Right cardiac atrium (tissue), 5 donors: ENCODE results near the gene KLRC4. TPM values are rescaled to one million over a fixed set of nuclear protein-coding genes. Genes with fewer than 3 reads are reported as not detected.

Experiments
- ATAC-seq, 2 donors: fragments of 200-7000 bp; cut with Tn5 transposase; one replicate each; pipeline versions ENCODE4 v1.8.0 to v1.9.1; 2020; ENCODE audit warnings: moderate library complexity in 2 of 2, mild to moderate bottlenecking in 1 of 2
- DNase-seq, 3 donors: peaks; one replicate each; pipeline ENCODE4 v3.0.0-alpha.2; 2020
- H3K27ac ChIP-seq: one replicate; pipeline ENCODE4 v1.5.1; 2013; ENCODE audit warnings: mild to moderate bottlenecking, low read length, control low read depth, moderate library complexity
- H3K27me3 ChIP-seq: one replicate; pipeline ENCODE4 v1.6.1; 2013; ENCODE audit not compliant: control insufficient read depth, insufficient read depth
- H3K4me1 ChIP-seq: one replicate; pipeline ENCODE4 v1.6.1; 2013; ENCODE audit warnings: low read length; ENCODE audit not compliant: control insufficient read depth, insufficient read depth
- H3K4me3 ChIP-seq: one replicate; pipeline ENCODE4 v1.5.1; 2013; ENCODE audit warnings: low read length, control low read depth
- H3K9me3 ChIP-seq: one replicate; pipeline ENCODE4 v1.6.1; 2013; ENCODE audit warnings: low read length; ENCODE audit not compliant: control insufficient read depth
- WGBS: extraction: QIAGEN DNeasy Blood & Tissue Kit; methylation state at CpG from one replicate; pipeline ENCODE4 v1.1.7; 2013; 5-methylcytosine and 5-hydroxymethylcytosine counted together
- intact Hi-C, 4 donors: fragments of 100-400 bp; cut with DNase I; formaldehyde crosslinking; loops; one replicate each; pipeline versions ENCODE4 v1.11.0 to v1.14.0; 2022 to 2023
- polyA plus RNA-seq: library from polyadenylated mRNA; stranded (reverse); fragments of 200-250 nt; gene quantifications from one replicate; pipeline ENCODE4 v1.2.3, GENCODE V29; 2013
- total RNA-seq, 4 donors: library from RNA; stranded (reverse); fragmentation: NEBNext Ultra II Directional; extraction: Animal tissue kit (Norgen Biotek cat#: 25700); gene quantifications; one replicate each; pipeline ENCODE4 v1.2.1, GENCODE V29; 2021
- donor health status: healthy with polysubstance abuse.
- donor health status: DM: no; HTN: yes; CAD: no.
- donor health status: DM: no; HTN: no; CAD: no.
- donor health status: DM: no; HTN: yes; CAD: no; lungs with severe emphysema.
- donor health status: DM: yes; HTN: yes; CAD: no.

The KLRC4 gene
- total and polyA plus RNA-seq, 5 donors = not detected

GRCh38 chr12:10366875-10367274 lies 42.7 kb downstream of the KLRC4 start:
- intact Hi-C loops = no loop called here
- ATAC-seq = no peak
- H3K27me3 ChIP-seq = no peaks in the 10 kb centered on the region
- H3K4me1 ChIP-seq = peaks cover 4% of the 10 kb centered on the region
- no peaks in the 10 kb centered on the region for H3K9me3 ChIP-seq
- H3K27ac ChIP-seq = no peak overlapping the region
- no peak overlapping the region for H3K4me3 ChIP-seq
- no peak for DNase-seq

- Histone ChIP-seq H3K4me1 (peaks cover 4% of the 10 kb centered on the region), H3K27me3 (no peaks in the 10 kb centered on the region), H3K9me3 (no peaks in the 10 kb centered on the region), H3K4me3 (peak overlapping the region; percentile 92), H3K27ac (peak overlapping the region; percentile 53)
- intact Hi-C loops = no loop called here
- WGBS = 29% methylated on average over 6 of the region's 6 CpGs
- DNase-seq (no peak), ATAC-seq (no peak)
Measured at GRCh38 chr12:10365696-10366405, 43.7 kb downstream of the KLRC4 start.

- H3K27me3 ChIP-seq = no peaks in the 10 kb centered on the region
- ATAC-seq = peak; percentile 85 to 91
- peak overlapping the region; percentile 94 for H3K27ac ChIP-seq
- H3K4me1 ChIP-seq = peaks cover 4% of the 10 kb centered on the region
- intact Hi-C loops = no loop called here
- H3K9me3 ChIP-seq = no peaks in the 10 kb centered on the region
- H3K4me3 ChIP-seq = peak overlapping the region; percentile 92
- WGBS = under 1% methylated on average over 15 of the region's 15 CpGs
- peak; percentile 28 to 78 (median 60) for DNase-seq
Measured at GRCh38 chr12:10364815-10365622, 44.5 kb downstream of the KLRC4 start.

- H3K27ac ChIP-seq = peak overlapping the region; percentile 87
- no peaks in the 10 kb centered on the region for H3K9me3 ChIP-seq
- peak; percentile 75 to 89 for ATAC-seq
- peaks cover 4% of the 10 kb centered on the region for H3K4me1 ChIP-seq
- intact Hi-C loops = no loop called here
- 13% methylated on average over 19 of the region's 19 CpGs for WGBS
- H3K27me3 ChIP-seq = no peaks in the 10 kb centered on the region
- H3K4me3 ChIP-seq = peak overlapping the region; percentile 92
- DNase-seq = peak; percentile 35 to 62 (median 56)
Measured at GRCh38 chr12:10363914-10364814, 45.4 kb downstream of the KLRC4 start.

GRCh38 chr12:10363658-10363913 lies 46.0 kb downstream of the KLRC4 start:
- intact Hi-C loops = no loop called here
- no peaks in the 10 kb centered on the region for H3K27me3 ChIP-seq
- peaks cover 4% of the 10 kb centered on the region for H3K4me1 ChIP-seq
- WGBS = 60% methylated on average over 5 of the region's 5 CpGs
- DNase-seq = no peak
- H3K9me3 ChIP-seq = no peaks in the 10 kb centered on the region
- peak overlapping the region; percentile 92 for H3K4me3 ChIP-seq
- ATAC-seq = no peak
- H3K27ac ChIP-seq = peak overlapping the region; percentile 87

GRCh38 chr12:10362828-10363657 lies 46.5 kb downstream of the KLRC4 start:
- H3K4me1 ChIP-seq = peaks cover 4% of the 10 kb centered on the region
- intact Hi-C loops = no loop called here
- H3K27me3 ChIP-seq = no peaks in the 10 kb centered on the region
- no peak overlapping the region for H3K27ac ChIP-seq
- ATAC-seq = no peak
- no peak for DNase-seq
- no peak overlapping the region for H3K4me3 ChIP-seq
- 56% methylated on average over 9 of the region's 9 CpGs for WGBS
- no peaks in the 10 kb centered on the region for H3K9me3 ChIP-seq

GRCh38 chr12:10362325-10362724 lies 47.2 kb downstream of the KLRC4 start:
- H3K4me3 ChIP-seq = no peak overlapping the region
- no peaks in the 10 kb centered on the region for H3K27me3 ChIP-seq
- peaks cover 4% of the 10 kb centered on the region for H3K4me1 ChIP-seq
- H3K9me3 ChIP-seq = no peaks in the 10 kb centered on the region
- intact Hi-C loops = no loop called here
- ATAC-seq (no peak), DNase-seq (no peak)
- H3K27ac ChIP-seq = no peak overlapping the region
- WGBS = 67% methylated on average over 3 of the region's 3 CpGs

- no peaks in the 10 kb centered on the region for H3K27me3 ChIP-seq
- no peaks in the 10 kb centered on the region for H3K9me3 ChIP-seq
- intact Hi-C loops = no loop called here
- H3K27ac ChIP-seq = no peak overlapping the region
- no peak overlapping the region for H3K4me3 ChIP-seq
- peaks cover 4% of the 10 kb centered on the region for H3K4me1 ChIP-seq
- WGBS = 48% methylated on average over 4 of the region's 4 CpGs
- ATAC-seq (no peak), DNase-seq (no peak)
Measured at GRCh38 chr12:10361622-10362021, 47.9 kb downstream of the KLRC4 start.

GRCh38 chr12:10361084-10361483 lies 48.5 kb downstream of the KLRC4 start:
- Histone ChIP-seq H3K9me3 (no peaks in the 10 kb centered on the region), H3K4me1 (peaks cover 4% of the 10 kb centered on the region), H3K27me3 (no peaks in the 10 kb centered on the region), H3K4me3 (no peak overlapping the region), H3K27ac (peak overlapping the region; percentile 13)
- intact Hi-C loops = no loop called here
- 72% methylated on average over 4 of the region's 4 CpGs for WGBS
- DNase-seq (peak in 1 of 3 donors; percentile 47), ATAC-seq (no peak)

GRCh38 chr12:10358969-10359368 lies 50.6 kb downstream of the KLRC4 start:
- WGBS = 97% methylated on average over 1 of the region's 1 CpG
- H3K27ac ChIP-seq = no peak overlapping the region

More at GRCh38 chr12:10358969-10359368, 50.6 kb downstream of the KLRC4 start:
- Histone ChIP-seq H3K4me3 (no peak overlapping the region), H3K4me1 (no peaks in the 10 kb centered on the region), H3K9me3 (no peaks in the 10 kb centered on the region), H3K27me3 (no peaks in the 10 kb centered on the region)
- intact Hi-C loops = no loop called here
- ATAC-seq (no peak), DNase-seq (no peak)
